Measurements from ENCODE around the gene CMTM6.

CMTM6 gene

DNA sequence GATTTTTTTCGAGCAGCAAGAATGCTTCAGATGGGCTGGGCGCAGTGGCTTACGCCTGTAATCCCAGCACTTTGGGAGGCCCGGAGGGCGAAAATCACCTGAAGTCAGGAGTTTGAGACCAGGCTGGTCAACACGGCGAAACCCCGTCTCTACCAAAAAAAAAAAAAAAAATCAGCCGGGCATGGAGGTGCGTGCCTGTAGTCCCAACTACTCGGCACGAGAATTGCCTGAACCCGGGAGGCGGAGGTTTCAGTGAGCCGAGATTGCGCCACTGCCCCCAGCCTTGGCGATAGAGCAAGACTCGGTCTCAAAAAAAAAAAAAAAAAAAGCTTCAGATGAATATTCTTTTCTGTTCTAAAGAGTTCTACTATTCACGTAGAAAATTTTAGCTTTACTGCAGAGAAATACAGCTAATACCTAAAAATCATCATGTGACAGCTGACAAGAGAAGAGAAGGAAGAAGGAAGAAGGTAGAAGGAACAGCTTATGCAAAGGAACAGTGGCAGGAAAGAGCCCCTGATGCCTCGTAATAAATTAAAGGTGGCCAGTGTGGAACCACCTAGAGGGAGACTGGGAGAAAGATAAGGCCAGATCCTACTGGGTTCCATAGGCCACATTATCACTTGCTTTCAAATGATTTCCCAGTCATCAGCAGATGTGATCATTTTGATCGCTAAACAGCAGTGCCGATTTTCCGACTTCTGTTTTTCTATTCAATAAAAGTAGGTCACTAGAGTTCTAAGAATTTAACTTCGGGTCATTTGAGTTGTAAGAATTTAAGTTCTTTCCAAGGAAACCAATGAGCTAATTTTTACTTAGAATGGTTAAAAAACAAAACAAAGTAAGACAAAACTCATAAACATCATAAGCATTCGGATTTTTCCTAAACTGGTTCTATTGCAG, 1.5 kb downstream of the CMTM6 start:
- TF ChIP-seq, protein P1, sequence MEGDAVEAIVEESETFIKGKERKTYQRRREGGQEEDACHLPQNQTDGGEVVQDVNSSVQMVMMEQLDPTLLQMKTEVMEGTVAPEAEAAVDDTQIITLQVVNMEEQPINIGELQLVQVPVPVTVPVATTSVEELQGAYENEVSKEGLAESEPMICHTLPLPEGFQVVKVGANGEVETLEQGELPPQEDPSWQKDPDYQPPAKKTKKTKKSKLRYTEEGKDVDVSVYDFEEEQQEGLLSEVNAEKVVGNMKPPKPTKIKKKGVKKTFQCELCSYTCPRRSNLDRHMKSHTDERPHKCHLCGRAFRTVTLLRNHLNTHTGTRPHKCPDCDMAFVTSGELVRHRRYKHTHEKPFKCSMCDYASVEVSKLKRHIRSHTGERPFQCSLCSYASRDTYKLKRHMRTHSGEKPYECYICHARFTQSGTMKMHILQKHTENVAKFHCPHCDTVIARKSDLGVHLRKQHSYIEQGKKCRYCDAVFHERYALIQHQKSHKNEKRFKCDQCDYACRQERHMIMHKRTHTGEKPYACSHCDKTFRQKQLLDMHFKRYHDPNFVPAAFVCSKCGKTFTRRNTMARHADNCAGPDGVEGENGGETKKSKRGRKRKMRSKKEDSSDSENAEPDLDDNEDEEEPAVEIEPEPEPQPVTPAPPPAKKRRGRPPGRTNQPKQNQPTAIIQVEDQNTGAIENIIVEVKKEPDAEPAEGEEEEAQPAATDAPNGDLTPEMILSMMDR (IDR thresholded peaks at IDR 0.05; ENCODE audit: extremely low read depth, insufficient read depth, missing control alignments), result no peak
- DNase-seq (ENCODE audit: low spot score), result no peak
- in situ Hi-C loops (cut with MboI; ENCODE audit: low pct_unique_long_range_greater_than_20kb, low sequenced_read_pairs, unreplicated experiment), result loop anchor here (10.0 to 25.0 kb wide), 2 partner anchors 164 to 411 kb away; no protein-coding TSS in a partner anchor

DNA sequence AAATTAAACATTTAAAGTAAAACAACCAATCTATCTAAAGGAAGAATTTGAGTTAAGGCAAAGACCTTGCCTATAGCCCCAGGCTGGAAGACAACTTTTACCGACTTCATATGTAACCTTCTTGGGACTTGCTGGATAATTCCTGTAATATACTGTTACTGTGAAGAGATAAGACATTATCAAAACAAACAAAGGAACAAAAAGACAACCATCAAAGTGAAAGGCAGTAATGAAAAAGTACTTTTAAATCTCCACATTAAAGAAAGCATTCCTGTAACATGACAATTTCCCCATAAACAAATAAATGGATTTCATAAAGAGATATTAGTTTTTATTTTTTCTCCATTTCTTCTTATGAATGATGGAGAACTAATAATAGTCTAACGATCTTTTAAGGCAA, 2.4 kb downstream of the CMTM6 start:
- no peak for DNase-seq (ENCODE audit: low spot score)
- TF ChIP-seq, protein P1 (IDR thresholded peaks at IDR 0.05; ENCODE audit: extremely low read depth, insufficient read depth, missing control alignments), result no peak
- in situ Hi-C loops (cut with MboI; ENCODE audit: low pct_unique_long_range_greater_than_20kb, low sequenced_read_pairs, unreplicated experiment), result loop anchor here (10.0 to 25.0 kb wide), 2 partner anchors 165 to 412 kb away; no protein-coding TSS in a partner anchor

DNA sequence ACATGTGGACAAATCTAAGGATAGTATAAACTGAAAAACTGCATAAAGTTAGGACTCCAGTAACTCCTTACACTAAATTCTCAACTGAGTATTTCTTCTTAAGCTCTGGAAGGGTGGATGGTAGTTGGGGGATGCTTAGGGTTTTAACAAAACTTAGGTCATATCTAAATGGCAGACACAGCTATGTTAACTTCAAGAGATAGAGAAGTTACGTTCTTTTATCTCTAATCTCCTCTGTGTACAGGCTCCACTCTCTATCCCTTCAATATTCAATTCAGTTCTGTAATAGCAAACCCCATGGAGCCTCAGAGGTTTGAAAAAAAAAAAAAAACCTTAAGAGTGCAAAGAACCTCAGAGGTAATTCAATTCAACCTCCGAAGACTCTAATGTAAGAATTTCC, 3.1 kb downstream of the CMTM6 start:
- no peak for DNase-seq (ENCODE audit: low spot score)
- TF ChIP-seq, protein P1 (IDR thresholded peaks at IDR 0.05; ENCODE audit: extremely low read depth, insufficient read depth, missing control alignments), result no peak

DNA sequence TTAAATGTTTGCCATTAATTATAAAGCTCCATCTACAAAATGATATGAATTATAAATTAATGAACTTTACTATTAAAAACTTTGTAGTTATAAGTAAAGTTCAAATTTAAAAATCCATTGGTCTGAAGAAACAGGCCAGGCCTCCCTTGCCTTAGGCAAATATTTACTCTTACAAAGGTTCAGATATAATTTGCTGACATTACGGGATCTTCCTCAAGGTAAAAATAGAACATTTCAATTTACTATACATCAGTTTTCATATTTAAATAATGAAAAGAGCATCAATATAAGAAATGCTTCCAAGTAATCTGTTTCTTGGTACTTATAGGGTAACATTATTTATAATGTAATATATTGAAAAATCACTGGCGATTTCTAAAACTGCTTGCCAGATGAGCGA, 3.7 kb downstream of the CMTM6 start:
- TF ChIP-seq, protein P1 (IDR thresholded peaks at IDR 0.05; ENCODE audit: extremely low read depth, insufficient read depth, missing control alignments), result no peak
- in situ Hi-C loops (cut with MboI; ENCODE audit: low pct_unique_long_range_greater_than_20kb, low sequenced_read_pairs, unreplicated experiment), result no loop called here
- no peak for DNase-seq (ENCODE audit: low spot score)

More for the DNA sequence above, 3.1 kb downstream of the CMTM6 start:
- in situ Hi-C loops (cut with MboI; ENCODE audit: low pct_unique_long_range_greater_than_20kb, low sequenced_read_pairs, unreplicated experiment), result no loop called here

DNA sequence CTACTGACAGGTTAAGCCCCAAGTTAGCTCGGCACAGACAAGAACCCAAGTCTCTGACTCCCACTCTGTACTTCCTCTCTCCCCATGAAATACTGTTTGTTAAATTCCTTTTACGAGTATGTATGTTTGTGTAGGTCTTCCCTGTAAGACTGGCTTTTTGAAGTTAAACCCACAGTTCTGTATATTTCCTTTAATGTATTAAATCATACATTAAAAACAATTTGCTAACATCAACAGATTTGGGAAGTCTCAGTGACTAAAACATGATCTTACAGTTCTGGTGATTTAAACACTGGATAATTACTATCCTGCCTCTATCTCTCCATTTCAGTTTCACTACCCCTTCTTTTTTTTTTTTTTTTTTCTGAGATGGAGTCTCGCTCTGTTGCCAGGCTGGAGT, 4.4 kb downstream of the CMTM6 start:
- in situ Hi-C loops (cut with MboI; ENCODE audit: low pct_unique_long_range_greater_than_20kb, low sequenced_read_pairs, unreplicated experiment), result no loop called here
- DNase-seq (ENCODE audit: low spot score), result no peak
- TF ChIP-seq, protein P1 (IDR thresholded peaks at IDR 0.05; ENCODE audit: extremely low read depth, insufficient read depth, missing control alignments), result no peak

DNA sequence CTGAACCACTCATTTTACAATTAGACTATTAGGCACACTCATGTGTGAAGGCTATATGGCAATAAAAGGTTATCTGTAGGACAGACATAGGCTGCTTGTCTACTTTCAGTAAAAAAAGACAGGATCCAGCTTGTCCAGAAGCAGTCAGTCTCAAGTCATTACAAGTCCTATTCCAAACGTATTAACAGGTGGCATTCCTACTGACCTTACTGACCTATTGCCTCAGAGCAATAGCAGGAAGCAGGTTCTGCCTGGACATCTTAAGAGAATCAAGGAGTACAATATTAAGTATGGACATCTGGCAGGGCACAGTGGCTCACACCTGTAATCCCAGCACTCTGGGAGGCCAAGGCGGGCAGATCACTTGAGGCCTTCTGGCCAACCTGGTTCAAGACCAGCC, 7.0 kb downstream of the CMTM6 start:
- DNase-seq (ENCODE audit: low spot score), result no peak
- TF ChIP-seq, protein P1 (IDR thresholded peaks at IDR 0.05; ENCODE audit: extremely low read depth, insufficient read depth, missing control alignments), result no peak
- in situ Hi-C loops (cut with MboI; ENCODE audit: low pct_unique_long_range_greater_than_20kb, low sequenced_read_pairs, unreplicated experiment), result no loop called here

Measured in GM13977 (cell line).